ENCODE results near the gene ZBTB7C.
A peak's percentile ranks its signal among the peaks of the same experiment; 100 is the strongest.

Gene ZBTB7C

DNA sequence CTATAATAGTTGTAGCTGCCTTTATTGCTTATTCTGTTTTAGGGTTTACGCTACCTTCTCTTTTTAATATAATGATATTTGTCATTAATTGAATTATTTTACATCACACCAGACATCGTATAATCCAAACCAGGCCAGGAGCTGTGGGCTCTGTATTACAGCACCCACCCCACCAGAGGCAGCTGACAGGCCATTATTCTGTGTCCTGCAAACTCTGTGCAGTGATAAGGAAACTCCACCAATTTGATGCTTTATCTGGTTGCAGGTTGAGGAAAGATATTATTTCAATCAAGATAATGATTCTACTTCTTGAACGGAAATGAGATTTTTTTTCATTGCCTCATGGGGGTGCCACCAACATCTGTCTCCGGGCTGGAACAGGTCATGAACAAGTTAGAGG lies 227.3 kb downstream of the ZBTB7C start:
- no peak for DNase-seq

DNA sequence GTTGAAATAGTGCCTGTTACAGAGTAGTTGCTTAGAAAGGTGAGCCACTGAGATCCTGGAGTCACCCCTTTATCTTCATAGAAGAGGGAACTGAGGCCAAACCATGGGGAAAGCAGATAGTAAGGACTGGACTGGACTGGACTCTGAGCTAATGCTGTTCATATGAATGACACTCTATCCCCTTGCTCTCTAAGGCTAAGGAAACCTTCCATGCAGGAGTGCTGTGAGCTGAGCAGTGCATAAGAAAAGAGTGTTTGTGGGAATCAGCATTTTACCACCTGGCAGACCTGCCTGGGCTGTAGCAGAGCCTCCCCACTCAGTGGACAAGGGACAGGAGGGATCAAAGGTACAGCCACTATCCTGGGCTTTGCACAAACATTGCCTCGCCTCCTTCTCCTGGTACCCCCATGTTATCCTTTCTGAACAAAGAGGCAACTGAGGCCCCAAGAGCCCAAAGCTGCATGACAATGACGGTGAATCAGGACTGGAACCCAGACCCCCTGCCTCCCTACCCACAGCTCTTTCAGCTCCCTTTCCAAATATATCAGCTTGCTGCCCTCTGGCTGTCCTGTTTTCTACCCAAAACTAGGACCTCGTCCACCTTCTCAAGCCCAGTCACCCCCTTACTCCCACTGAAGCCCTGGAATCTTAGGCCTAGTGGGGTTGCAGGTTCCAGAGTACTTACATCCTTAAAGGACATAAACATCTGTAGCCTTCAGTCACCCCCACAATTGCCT lies 227.9 kb downstream of the ZBTB7C start:
- no peak for DNase-seq

GRCh38 chr18:48179666-48180065 lies 229.5 kb downstream of the ZBTB7C start:
- DNase-seq, result no peak

GRCh38 chr18:48179001-48179400 lies 230.2 kb downstream of the ZBTB7C start:
- no peak for DNase-seq

DNA sequence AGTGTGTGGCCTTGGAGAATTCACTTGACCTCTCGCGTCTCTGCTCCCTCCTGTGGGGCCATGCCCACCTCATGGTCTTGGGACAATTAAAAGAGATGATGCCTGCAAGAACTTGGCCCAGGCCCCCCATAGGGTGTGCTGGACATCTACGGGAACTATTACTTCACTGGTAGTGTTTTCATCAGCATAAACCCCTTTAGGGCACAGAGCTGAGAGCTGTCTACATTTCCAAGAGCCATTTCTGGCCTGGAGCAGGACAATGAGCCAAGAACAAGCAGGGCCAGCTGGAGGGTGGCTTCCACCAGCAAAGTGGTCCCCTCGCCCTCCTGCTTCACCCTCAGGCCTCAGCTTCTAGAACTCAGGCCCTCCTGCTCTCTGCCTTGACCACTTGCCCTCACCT lies 232.3 kb downstream of the ZBTB7C start:
- DNase-seq, result no peak

DNA sequence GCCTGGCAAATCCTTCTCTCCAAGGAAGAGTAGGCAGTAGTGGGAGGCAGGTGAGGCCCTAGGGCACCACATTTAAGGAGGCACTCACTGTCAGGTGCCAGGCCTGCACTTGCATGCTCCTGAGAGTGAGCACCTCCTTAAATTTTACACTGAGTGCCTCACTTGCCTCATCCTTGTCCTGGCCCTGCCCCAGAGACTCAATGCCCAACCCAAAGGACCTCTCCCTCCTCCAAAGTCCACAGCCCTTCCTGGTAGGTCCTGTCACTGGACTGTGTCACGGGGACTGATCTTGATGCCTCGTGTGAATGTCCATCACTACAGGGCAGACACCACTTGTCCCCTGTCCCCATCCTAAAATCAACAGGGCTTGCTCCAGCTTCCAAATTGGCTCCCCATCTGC lies 235.6 kb downstream of the ZBTB7C start:
- no peak for DNase-seq

GRCh38 chr18:48172226-48173006 lies 236.8 kb downstream of the ZBTB7C start:
- DNase-seq, result no peak

DNA sequence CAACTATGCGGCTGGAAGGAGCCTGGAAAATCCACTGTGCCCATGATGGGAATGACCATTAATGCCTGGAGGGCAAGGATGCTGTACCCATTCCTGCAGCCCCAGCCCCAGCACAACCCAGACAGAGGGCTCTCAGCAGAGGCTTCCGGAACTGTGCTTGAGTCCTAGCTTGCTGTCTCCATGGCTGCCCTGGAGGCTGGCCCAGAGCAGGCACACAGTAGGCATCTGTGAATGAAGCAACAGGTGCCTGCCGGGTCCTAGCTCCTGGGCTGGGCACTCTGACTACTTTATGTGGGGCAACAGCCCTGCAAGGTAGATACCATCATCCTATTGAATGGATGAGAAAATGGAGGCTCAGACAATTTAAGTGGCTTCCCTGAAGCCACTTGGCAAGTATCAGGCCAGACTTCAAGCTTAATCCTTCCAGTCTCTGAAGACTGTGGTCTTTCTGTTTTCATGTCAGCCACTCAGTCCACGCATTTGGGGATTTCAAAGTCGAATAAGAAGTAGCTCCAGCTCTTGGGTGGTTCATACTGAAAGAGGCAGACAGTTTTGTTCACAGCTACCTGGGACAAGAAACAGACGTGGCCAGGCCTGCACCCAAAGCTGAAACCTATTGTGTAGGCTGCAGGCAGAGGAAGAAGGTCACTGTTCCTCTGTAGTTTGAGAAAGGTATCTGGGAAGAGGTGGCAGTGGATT lies 237.5 kb downstream of the ZBTB7C start:
- DNase-seq, result no peak

GRCh38 chr18:48170651-48171050 lies 238.5 kb downstream of the ZBTB7C start:
- no peak for DNase-seq

DNA sequence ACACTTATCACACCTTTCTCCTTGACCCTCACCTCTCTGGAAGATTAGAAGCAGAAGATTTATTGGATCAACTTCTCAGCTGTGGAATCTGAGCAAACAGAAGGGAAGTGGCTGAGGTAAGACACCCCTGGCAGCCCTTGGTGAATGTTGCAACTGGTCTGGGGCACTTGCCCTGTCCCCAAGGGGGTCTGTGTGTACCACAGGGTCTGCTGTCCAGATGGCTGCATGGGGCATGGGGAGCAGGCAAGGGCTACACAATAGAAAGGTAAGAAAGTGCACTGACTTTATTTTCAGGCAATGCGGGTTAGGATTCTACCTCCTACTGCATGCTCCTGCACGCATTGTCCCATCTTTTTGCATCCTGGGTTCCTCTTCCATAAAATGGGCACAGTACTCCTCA lies 240.3 kb downstream of the ZBTB7C start:
- no peak for DNase-seq

DNA sequence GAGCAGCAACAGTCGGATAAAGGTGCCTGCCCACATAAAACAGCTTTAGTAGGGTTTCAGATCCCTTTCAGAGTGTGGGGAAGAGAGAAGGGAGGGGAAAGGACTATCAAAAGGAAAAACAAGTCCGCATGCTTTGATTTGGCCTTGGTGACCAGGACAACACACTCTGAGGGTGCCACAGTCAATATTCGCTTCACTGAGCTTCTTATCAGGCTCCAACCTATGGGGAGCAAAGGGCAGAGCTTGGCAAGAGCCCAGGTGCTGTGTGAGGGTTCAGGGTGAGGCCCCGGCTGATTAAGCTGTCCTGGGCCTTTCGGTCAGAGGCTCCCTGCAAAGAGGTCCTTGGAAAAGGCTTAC lies 241.3 kb downstream of the ZBTB7C start:
- DNase-seq, result no peak

- DNase-seq, result no peak
These were observed 242.8 kb downstream of the ZBTB7C start for GRCh38 chr18:48166336-48166875.

DNA sequence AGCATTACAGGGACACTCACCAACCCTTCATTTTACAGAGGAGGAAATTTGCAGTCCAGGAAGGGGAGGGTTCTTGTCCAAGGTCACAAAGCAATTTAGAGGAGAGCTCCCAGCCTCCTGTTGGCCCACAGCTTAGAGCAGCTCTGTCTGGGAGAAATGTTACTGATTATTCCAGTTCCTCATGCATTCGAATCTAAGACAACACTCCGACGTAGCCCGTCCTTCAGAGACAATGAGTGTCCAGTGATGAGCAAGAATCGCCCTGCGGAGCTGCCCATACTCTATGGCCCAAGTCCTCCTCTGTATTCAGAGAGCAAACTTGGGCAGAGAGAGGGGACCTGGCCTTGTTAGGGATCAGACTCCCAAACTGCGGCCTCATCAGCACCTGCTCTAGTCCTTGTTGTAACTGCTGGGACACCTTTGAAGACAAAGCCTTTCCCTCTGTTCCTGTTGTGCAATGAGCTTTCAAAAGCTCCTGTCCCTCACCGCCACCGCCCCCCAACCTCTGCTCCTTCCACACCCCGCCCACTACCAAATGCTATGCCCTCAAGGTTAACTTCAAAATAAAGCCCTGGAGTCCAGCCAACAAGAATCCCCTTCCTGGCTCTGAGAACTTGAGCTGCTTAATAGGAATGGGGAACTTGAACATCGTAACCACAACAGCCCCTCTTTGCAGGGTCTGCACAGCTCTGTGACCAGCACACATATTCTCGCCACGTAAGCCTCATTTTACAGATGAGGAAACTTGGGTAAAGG lies 243.9 kb downstream of the ZBTB7C start:
- peak; percentile 88 to 90 for DNase-seq

GRCh38 chr18:48164701-48165100 lies 244.5 kb downstream of the ZBTB7C start:
- DNase-seq, result no peak

GRCh38 chr18:48164116-48164515 lies 245.1 kb downstream of the ZBTB7C start:
- no peak for DNase-seq

GRCh38 chr18:48163738-48164115 lies 245.5 kb downstream of the ZBTB7C start:
- DNase-seq, result no peak

GRCh38 chr18:48162956-48163737 lies 246.0 kb downstream of the ZBTB7C start:
- no peak for DNase-seq

DNA sequence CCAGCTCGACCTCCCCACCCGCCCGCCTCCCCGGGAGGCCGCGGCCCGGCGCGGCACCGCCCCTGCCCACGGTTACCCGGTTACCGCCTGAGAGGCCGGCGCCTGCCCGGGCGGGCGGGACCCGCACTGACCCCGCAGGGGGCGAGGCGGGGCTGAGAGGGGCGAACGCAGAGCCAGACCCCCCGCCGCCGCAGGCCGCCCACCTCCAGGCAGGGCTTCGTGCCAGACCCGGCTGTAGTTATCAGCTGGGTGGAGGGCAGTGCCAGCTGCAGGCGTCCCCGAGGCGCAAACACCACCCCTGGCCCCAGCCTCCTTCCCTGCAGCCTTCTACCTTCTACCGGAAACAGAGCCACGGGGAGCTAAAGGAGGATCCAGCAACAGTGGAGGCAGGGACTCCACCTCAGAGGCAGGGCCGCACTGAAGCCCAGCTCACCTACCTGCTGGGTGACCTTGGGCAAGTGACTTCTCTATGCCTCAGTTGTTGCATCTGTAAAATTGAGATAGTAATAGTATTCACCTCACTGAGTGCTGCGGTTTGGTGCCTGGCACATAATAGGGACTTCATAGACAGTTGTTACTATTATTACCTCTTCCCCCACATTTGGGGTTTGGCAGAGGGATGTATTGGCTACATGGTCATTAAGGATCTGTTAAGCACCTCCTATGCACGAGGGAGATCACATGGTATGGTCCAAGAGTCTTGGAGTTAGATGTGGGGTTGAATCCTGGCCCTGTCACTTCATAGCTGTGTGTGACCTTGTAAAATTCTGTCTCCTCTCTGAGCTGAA lies 247.1 kb downstream of the ZBTB7C start:
- DNase-seq, result no peak

- DNase-seq, result peak; percentile 15 to 32
These were observed 247.8 kb downstream of the ZBTB7C start for GRCh38 chr18:48161191-48161910.

- no peak for DNase-seq
These were observed 248.6 kb downstream of the ZBTB7C start for GRCh38 chr18:48160622-48161021.

DNA sequence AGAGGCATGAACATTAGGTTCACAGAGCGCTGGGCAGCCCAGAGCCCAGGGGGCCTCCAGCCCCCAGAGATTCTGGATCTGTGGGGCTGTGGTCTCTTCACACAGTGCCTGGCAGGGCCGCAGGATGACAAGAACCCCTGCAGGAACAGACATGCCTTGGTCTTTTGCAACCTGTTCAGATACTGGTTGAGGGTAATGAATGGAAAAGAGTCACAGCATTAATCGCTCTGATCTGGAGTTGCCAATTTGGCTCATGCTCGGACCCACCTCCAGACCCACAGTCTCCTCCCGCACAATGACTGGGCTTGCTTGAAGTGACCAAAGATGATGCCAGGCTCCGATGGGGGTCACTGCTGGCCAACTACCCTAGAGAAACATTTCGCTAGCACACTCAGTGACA lies 249.4 kb downstream of the ZBTB7C start:
- DNase-seq, result no peak

Measured in Kasumi-1 (cell line).